ENCODE data around the gene PCNX2. TPM values are rescaled to one million over a fixed set of nuclear protein-coding genes. Genes with fewer than 3 reads are reported as not detected.

The PCNX2 gene
- total RNA-seq, 1 experiment from 2014 or later, result 0.07 TPM

DNA sequence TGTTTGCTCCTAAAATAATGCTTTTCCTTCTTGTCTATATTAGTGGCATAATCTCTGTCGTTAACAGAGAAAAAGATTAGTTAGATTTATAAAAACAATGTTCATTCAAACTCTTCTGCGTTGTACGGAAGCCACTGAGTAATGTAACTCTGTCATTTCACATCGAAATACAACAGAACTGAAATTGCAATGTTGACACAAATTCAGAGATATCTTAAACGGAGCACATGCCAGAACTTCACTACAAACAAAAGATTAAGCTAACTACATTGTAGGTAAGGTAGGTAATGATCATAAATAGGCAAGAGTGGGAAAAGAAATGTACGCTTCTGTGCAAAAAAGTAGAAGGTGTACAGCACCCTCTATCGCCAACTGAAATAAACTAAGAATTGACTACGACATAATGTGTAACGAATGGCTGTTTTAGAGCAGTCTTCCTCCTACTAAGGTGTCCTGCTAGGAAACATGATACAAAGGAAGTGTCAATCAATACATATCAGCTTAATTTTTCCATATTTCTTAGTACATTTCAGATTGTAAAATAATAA is 56.6 kb downstream of the PCNX2 start:
- no peak for DNase-seq (ENCODE audit: low spot score)
- in situ Hi-C loops (cut with HindIII; ENCODE audit: low sequenced_read_pairs), result no loop called here

- in situ Hi-C loops (cut with HindIII; ENCODE audit: low sequenced_read_pairs), result no loop called here
- no peak for DNase-seq (ENCODE audit: low spot score)
These were observed 57.9 kb downstream of the PCNX2 start for GRCh38 chr1:233237647-233238046.

GRCh38 chr1:233233508-233234040 is 62.0 kb downstream of the PCNX2 start:
- in situ Hi-C loops (cut with HindIII; ENCODE audit: low sequenced_read_pairs), result no loop called here

GRCh38 chr1:233230011-233230410 is 65.5 kb downstream of the PCNX2 start:
- in situ Hi-C loops (cut with HindIII; ENCODE audit: low sequenced_read_pairs), result no loop called here
- no peak for DNase-seq (ENCODE audit: low spot score)

More at GRCh38 chr1:233233508-233234040, 62.0 kb downstream of the PCNX2 start:
- DNase-seq (ENCODE audit: low spot score), result no peak

DNA sequence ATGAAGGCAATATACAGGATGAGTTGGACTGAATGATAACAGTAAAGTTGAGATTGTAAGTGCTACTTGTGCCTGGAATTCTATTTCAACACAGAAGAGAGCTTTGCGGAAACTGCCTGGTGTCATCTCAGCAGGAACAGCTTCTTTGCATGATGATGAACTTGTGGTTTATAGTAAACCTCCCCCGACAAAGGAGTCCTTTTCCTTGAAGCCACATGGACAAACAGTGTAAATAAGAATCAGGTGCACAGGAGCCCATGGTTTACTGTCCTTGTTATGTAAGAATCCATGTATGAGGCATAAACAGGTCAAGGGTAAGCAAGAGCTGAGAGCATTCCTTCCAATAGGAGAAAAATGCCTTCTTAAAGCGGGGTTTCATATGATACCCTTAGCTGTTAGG is 66.2 kb downstream of the PCNX2 start:
- in situ Hi-C loops (cut with HindIII; ENCODE audit: low sequenced_read_pairs), result no loop called here
- DNase-seq (ENCODE audit: low spot score), result peak; percentile 2

- in situ Hi-C loops (cut with HindIII; ENCODE audit: low sequenced_read_pairs), result no loop called here
- DNase-seq (ENCODE audit: low spot score), result no peak
These were observed 67.5 kb downstream of the PCNX2 start for GRCh38 chr1:233227930-233228465.

DNA sequence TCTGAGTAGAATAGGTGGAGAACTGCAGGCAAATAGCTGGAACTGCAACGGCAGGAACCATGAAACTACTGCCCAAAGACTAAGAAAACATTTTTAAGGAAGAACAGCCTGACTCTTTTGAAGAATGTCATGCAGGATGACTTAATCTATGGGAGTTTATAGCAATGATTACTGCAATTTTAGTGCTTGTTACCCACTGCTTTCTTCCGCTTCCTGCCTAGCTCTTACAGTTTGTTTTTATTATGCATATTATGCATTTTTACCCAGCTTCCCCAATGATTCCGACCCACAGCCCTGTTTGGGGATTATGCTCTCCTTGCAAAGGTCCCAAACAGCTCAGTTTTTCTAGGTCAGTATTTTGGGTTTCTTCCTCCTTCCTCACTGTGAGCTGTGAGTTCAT is 71.2 kb downstream of the PCNX2 start:
- in situ Hi-C loops (cut with HindIII; ENCODE audit: low sequenced_read_pairs), result no loop called here
- DNase-seq (ENCODE audit: low spot score), result no peak

- in situ Hi-C loops (cut with HindIII; ENCODE audit: low sequenced_read_pairs), result no loop called here
- no peak for DNase-seq (ENCODE audit: low spot score)
These were observed 77.7 kb downstream of the PCNX2 start for GRCh38 chr1:233217832-233218231.

GRCh38 chr1:233216009-233216408 is 79.5 kb downstream of the PCNX2 start:
- in situ Hi-C loops (cut with HindIII; ENCODE audit: low sequenced_read_pairs), result no loop called here
- DNase-seq (ENCODE audit: low spot score), result no peak

GRCh38 chr1:233215135-233215760 is 80.3 kb downstream of the PCNX2 start:
- in situ Hi-C loops (cut with HindIII; ENCODE audit: low sequenced_read_pairs), result no loop called here
- DNase-seq (ENCODE audit: low spot score), result no peak

- DNase-seq (ENCODE audit: low spot score), result no peak
- in situ Hi-C loops (cut with HindIII; ENCODE audit: low sequenced_read_pairs), result no loop called here
These were observed 83.9 kb downstream of the PCNX2 start for GRCh38 chr1:233211595-233211994.

DNA sequence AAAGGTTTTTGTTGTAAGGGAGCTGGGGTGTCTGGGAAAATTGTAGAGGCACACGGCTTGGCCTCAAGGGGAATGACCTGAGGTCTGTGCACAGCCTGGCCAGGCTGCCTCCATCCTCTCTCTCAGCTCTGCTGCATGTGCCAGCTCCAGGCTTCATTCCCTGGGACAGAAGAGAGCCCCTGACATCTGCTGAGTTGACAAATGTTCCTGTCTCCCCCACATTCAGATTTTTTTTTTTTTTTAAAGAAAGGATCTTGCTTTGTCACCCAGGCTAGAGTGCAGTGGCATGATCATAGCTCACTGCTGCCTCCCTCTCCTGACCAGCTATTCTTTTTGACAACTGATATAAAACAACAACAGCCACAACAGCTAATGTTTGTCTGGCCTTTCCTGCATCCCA is 84.4 kb downstream of the PCNX2 start:
- in situ Hi-C loops (cut with HindIII; ENCODE audit: low sequenced_read_pairs), result no loop called here
- no peak for DNase-seq (ENCODE audit: low spot score)

GRCh38 chr1:233209481-233209880 is 86.0 kb downstream of the PCNX2 start:
- in situ Hi-C loops (cut with HindIII; ENCODE audit: low sequenced_read_pairs), result no loop called here
- DNase-seq (ENCODE audit: low spot score), result no peak

- no peak for DNase-seq (ENCODE audit: low spot score)
- in situ Hi-C loops (cut with HindIII; ENCODE audit: low sequenced_read_pairs), result no loop called here
These were observed 86.8 kb downstream of the PCNX2 start for GRCh38 chr1:233208687-233209086.

DNA sequence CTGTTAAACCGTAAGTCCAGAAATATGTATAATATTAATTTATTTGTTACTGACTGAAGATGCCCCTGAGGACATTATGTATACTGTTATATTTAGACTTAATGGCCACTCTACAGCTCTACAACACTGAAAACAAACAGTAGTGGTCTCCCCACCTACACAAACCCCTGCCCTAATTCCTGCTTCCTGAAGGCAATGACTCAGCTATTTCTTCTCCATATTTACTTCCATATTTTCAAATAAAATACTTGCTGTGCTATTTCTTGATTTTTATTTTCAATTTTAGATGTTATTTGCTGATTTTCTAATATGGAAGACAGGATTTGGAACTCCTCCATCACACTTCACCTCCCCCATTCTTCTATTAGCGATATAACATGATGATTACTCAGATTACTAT is 97.6 kb downstream of the PCNX2 start:
- no peak for DNase-seq (ENCODE audit: low spot score)
- in situ Hi-C loops (cut with HindIII; ENCODE audit: low sequenced_read_pairs), result no loop called here

DNA sequence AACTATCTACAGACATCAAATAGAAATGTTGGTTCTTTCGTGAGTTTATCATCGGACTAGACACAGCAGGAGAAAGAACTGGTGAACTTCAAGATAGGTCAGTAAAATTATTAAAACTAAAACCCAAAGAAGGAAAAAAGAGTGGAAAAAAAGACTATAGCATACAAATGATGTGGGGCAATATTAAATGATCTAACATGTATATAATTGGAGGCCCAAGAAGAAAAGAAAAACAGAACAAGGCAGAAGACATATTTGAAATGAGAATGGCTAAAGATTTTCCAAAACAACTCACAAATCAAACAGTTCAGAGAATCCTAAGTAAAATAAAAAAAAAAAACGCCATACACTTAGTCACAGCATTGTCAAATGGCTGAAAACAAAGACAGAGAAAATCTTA is 101.8 kb downstream of the PCNX2 start:
- DNase-seq (ENCODE audit: low spot score), result no peak
- in situ Hi-C loops (cut with HindIII; ENCODE audit: low sequenced_read_pairs), result no loop called here

DNA sequence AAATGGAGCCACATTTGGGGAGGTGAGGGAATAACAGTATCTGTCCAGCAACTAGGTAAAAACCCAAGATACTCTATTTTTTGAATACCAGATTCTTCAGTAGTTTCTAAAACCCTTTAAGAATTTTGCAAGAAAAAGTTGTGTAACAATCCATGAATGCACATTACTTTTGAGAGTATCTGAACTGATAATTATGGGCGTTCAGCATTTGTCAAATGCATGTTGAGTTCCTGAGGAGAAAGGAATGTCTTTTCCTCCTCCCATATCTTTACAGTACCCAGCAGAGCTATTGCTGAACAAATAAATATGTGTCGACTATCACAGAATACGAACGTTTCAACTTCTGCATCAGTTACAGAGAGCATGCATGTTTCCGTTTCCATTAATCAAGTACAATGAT is 104.5 kb downstream of the PCNX2 start:
- in situ Hi-C loops (cut with HindIII; ENCODE audit: low sequenced_read_pairs), result no loop called here
- DNase-seq (ENCODE audit: low spot score), result no peak

- in situ Hi-C loops (cut with HindIII; ENCODE audit: low sequenced_read_pairs), result no loop called here
- no peak for DNase-seq (ENCODE audit: low spot score)
These were observed 106.0 kb downstream of the PCNX2 start for GRCh38 chr1:233189526-233189925.

- no peak for DNase-seq (ENCODE audit: low spot score)
These were observed 107.5 kb downstream of the PCNX2 start for GRCh38 chr1:233188061-233188460.

DNA sequence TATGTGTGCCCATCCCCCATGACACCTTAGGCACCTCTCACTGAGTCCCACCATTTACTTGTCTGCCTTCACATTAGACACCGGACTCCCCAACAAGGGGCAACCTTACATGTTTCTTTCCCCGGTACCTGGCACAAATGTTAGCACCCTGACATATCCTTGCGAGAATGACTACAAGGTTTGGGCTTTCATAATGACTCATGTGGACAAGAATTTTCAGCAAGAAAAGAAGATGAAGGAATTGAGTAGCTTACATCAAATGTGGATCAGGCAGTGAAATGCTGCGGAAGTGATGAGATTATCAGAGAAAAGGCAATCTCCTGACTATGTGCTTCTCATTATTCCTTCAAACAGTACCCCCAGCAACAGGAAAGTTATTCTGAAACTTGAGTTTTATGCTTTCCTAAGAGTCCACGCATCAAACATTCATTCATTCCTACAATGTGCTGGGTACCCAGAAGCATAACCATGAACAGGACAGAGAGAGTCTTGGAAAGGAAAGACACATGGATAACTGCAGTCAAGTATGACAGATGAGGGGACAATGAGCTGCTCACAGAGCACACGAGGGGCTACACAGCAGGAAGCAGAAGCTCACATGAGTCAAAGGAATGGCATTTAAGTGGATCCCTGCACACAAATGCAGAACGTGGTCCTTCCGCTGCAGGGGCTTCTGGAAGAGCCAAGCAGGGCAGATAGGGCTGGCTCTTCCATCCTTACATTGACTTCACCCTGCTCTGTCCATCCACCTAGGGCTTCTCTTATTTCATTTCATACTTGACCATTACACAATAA is 112.1 kb downstream of the PCNX2 start:
- in situ Hi-C loops (cut with HindIII; ENCODE audit: low sequenced_read_pairs), result no loop called here
- DNase-seq (ENCODE audit: low spot score), result no peak

More at GRCh38 chr1:233188061-233188460, 107.5 kb downstream of the PCNX2 start:
- in situ Hi-C loops (cut with HindIII; ENCODE audit: low sequenced_read_pairs), result no loop called here
